Mesothelial cell of epicardium (in vitro differentiated cells): ENCODE results near the gene INPP5J. TPM values are rescaled to one million over a fixed set of nuclear protein-coding genes. Genes with fewer than 3 reads are reported as not detected.

Source experiments
- DNase-seq, 2 experiments: peaks; one replicate each; pipeline ENCODE4 v3.0.0; 2021; ENCODE audit warnings: low spot score in 2 of 2; ENCODE audit not compliant: unreplicated experiment in 2 of 2
- H3K27ac Mint-ChIP-seq: 2 replicates; pipeline ENCODE4 v1.8.0; 2021; ENCODE audit warnings: mixed read lengths
- H3K27me3 Mint-ChIP-seq: 2 replicates; pipeline ENCODE4 v1.8.0; 2021; ENCODE audit warnings: low read depth, mixed read lengths
- H3K36me3 Mint-ChIP-seq: 2 replicates; pipeline ENCODE4 v1.8.0; 2021; ENCODE audit warnings: mixed read lengths
- H3K4me1 Mint-ChIP-seq: 2 replicates; pipeline ENCODE4 v1.8.0; 2021; ENCODE audit warnings: mixed read lengths
- H3K4me3 Mint-ChIP-seq: 2 replicates; pipeline ENCODE4 v1.8.0; 2021; ENCODE audit warnings: mild to moderate bottlenecking, moderate library complexity, mixed read lengths
- H3K9me3 Mint-ChIP-seq: 2 replicates; pipeline ENCODE4 v1.8.0; 2021; ENCODE audit warnings: mixed read lengths
- CTCF ChIP-seq: fragments of 200-600 bp; sonication (generic); IDR thresholded peaks from one replicate; pipeline ENCODE4 v1.5.0; 2021; ENCODE audit warnings: antibody characterized with exemption; ENCODE audit not compliant: unreplicated experiment
- total RNA-seq: library from RNA; stranded (reverse); gene quantifications from 3 replicates; pipeline ENCODE4 v1.2.1, GENCODE V29; 2021

The INPP5J gene
- total RNA-seq, 1 donor from 2014 or later: 8.6 TPM

GRCh38 chr22:31137721-31138120, 15.0 kb downstream of the INPP5J start:
- no peak for DNase-seq
- H3K27ac Mint-ChIP-seq: no peak overlapping the region
- peaks cover 24% of the 10 kb centered on the region for H3K27me3 Mint-ChIP-seq
- no peaks in the 10 kb centered on the region for H3K4me1 Mint-ChIP-seq
- no peak for TF ChIP-seq CTCF
- H3K9me3 Mint-ChIP-seq: no peaks in the 10 kb centered on the region
- H3K4me3 Mint-ChIP-seq: no peak overlapping the region
- no peaks in the 10 kb centered on the region for H3K36me3 Mint-ChIP-seq

GRCh38 chr22:31138126-31138525, 15.4 kb downstream of the INPP5J start:
- no peak for DNase-seq
- Mint-ChIP-seq H3K36me3 (no peaks in the 10 kb centered on the region), H3K4me1 (no peaks in the 10 kb centered on the region), H3K9me3 (no peaks in the 10 kb centered on the region), H3K27ac (no peak overlapping the region), H3K4me3 (no peak overlapping the region), H3K27me3 (peaks cover 25% of the 10 kb centered on the region)
- no peak for TF ChIP-seq CTCF

GRCh38 chr22:31139066-31139465, 16.3 kb downstream of the INPP5J start:
- Mint-ChIP-seq H3K27ac (no peak overlapping the region), H3K4me1 (no peaks in the 10 kb centered on the region), H3K4me3 (no peak overlapping the region), H3K9me3 (no peaks in the 10 kb centered on the region), H3K27me3 (peaks cover 25% of the 10 kb centered on the region), H3K36me3 (no peaks in the 10 kb centered on the region)
- TF ChIP-seq CTCF: no peak
- no peak for DNase-seq

- Mint-ChIP-seq H3K4me1 (no peaks in the 10 kb centered on the region), H3K9me3 (peaks cover 2% of the 10 kb centered on the region), H3K36me3 (no peaks in the 10 kb centered on the region), H3K4me3 (no peak within 1 kb of the TSS), H3K27me3 (peaks cover 25% of the 10 kb centered on the region), H3K27ac (no peak within 1 kb of the TSS)
- no peak for DNase-seq
- TF ChIP-seq CTCF: no peak
Measured at GRCh38 chr22:31139866-31140716, 17.3 kb downstream of the INPP5J start, which contains the start of gene PLA2G3. PLA2G3 (minus strand) TSS chr22:31140508; CDS start chr22:31140354, 154 bp downstream.

GRCh38 chr22:31140746-31141145, 18.0 kb downstream of the INPP5J start:
- H3K4me3 Mint-ChIP-seq: no peak overlapping the region
- H3K27me3 Mint-ChIP-seq: peaks cover 25% of the 10 kb centered on the region
- DNase-seq: no peak
- H3K4me1 Mint-ChIP-seq: no peaks in the 10 kb centered on the region
- TF ChIP-seq CTCF: no peak
- no peak overlapping the region for H3K27ac Mint-ChIP-seq
- H3K36me3 Mint-ChIP-seq: no peaks in the 10 kb centered on the region
- peaks cover 5% of the 10 kb centered on the region for H3K9me3 Mint-ChIP-seq
